Stomach smooth muscle (tissue), 2 donors: Measurements from ENCODE around the gene AGBL4.

ENCODE experiments used
- H3K27ac ChIP-seq: one replicate; pipeline ENCODE4 v1.7.0; 2013; ENCODE audit warnings: mild to moderate bottlenecking, low read length, inconsistent platforms
- H3K27me3 ChIP-seq, 2 donors: one replicate each; pipeline ENCODE4 v1.7.0; 2013; ENCODE audit warnings: low read length in 2 of 2; ENCODE audit not compliant: insufficient read depth in 2 of 2, control insufficient read depth in 1 of 2
- H3K36me3 ChIP-seq, 2 donors: one replicate each; pipeline ENCODE4 v1.7.0; 2013; ENCODE audit warnings: low read length in 2 of 2; ENCODE audit not compliant: control insufficient read depth in 2 of 2, insufficient read depth in 2 of 2
- H3K4me1 ChIP-seq: one replicate; pipeline ENCODE4 v1.7.0; 2013; ENCODE audit warnings: low read length; ENCODE audit not compliant: control insufficient read depth, insufficient read depth
- H3K4me3 ChIP-seq, 2 donors: one replicate each; pipeline ENCODE4 v1.7.0; 2013; ENCODE audit warnings: low read length in 2 of 2
- H3K9ac ChIP-seq, 2 donors: one replicate each; pipeline ENCODE4 v1.7.0; 2013; ENCODE audit warnings: low read length in 2 of 2, mild to moderate bottlenecking in 1 of 2
- H3K9me3 ChIP-seq, 2 donors: one replicate each; pipeline ENCODE4 v1.7.0; 2013; ENCODE audit warnings: low read length in 2 of 2; ENCODE audit not compliant: control insufficient read depth in 2 of 2
- donor health status: healthy.
- donor health status: Pancreatic carcinoma.

Gene AGBL4

DNA sequence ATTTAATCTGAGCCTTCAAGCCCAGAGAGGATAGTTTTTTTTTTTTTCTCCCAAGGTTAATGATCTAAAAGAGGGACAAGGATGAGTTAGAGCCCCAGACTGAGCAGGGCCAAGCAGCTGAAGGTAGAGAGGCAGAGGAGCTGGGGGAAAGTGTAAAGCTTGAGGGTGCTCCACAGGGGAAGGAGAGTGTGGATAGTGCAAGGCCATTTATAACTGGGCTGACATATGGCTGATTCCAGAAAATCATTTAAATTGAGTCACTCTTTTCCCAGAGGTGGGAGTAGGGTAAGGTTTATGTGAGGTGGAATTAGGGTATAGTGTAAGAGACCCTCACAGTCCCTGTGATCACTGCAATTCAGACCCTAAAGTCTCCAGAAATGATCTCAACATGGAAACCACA lies 1302.8 kb downstream of the AGBL4 start:
- no peak overlapping the region for H3K4me3 ChIP-seq
- no peak overlapping the region for H3K9ac ChIP-seq
- H3K36me3 ChIP-seq, result peaks cover 0 to under 1% of the 10 kb centered on the region in 2 donors
- no peaks in the 10 kb centered on the region for H3K27me3 ChIP-seq
- no peaks in the 10 kb centered on the region for H3K4me1 ChIP-seq
- H3K9me3 ChIP-seq, result no peaks in the 10 kb centered on the region
- H3K27ac ChIP-seq, result no peak overlapping the region

DNA sequence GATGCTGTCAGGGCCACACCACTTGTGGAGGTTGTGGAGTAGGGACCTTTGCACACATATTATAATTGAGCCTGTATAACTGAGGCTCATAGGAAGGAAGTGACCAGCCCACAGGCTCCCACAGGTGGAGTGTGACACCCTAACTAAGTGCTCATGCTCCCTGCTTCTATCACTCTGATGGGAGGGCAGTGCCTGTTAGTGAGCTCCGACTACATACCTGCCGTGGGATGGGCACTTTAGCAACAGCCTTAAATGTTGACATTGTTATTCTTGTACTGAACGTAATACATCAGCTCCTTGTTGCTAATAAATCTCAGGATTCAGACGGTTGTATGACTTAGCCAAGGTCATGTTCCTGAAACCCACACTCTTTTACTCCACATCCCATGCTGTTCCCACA lies 1305.0 kb downstream of the AGBL4 start:
- Histone ChIP-seq H3K9ac (no peak overlapping the region), H3K27me3 (no peaks in the 10 kb centered on the region), H3K4me3 (no peak overlapping the region), H3K27ac (no peak overlapping the region), H3K36me3 (no peaks in the 10 kb centered on the region), H3K9me3 (no peaks in the 10 kb centered on the region), H3K4me1 (no peaks in the 10 kb centered on the region)

DNA sequence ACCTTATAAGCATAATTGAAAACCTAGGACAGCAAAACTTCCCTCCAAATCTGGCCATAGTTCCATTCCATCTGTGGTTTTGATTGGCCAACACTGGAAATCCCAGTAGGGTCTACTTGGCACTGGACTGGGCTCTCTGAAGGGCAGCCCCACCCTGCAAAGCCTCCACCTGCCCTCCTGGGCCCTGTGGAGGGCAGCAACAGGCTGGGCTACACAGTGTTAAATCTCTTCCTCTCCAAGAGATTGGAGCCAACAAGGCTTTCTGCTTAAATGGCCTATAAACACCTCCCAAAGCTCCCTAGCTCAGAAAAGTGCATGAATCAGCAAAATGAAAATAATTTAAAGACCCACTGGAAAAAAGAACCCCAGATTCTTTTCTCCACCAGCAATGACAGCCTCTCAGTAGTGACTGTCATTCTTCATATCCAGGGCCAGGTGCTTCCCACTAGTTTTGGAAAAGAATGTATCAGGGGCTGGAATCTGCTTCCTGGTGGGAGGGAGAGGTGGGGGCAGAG lies 1305.6 kb downstream of the AGBL4 start:
- H3K36me3 ChIP-seq, result no peaks in the 10 kb centered on the region
- H3K27me3 ChIP-seq, result no peaks in the 10 kb centered on the region

DNA sequence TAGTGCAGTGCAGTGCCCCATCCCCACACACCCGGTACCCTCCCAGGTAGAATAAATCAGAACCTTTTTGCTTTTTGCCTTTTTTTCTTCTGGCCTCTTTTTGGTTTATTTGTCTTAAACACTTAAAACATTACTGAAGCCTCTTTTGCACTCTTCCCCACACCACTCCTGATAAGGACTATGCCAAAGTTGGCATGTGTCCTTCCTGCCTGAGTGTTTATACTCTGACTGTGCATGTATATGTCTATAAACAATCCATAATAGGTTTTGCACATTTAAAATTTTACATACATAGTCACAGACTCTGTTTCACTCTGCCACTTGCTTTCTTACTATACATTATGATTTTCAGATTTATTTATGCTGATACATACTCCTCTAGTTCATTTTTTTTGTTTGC lies 1306.7 kb downstream of the AGBL4 start:
- no peak overlapping the region for H3K9ac ChIP-seq
- no peak overlapping the region for H3K27ac ChIP-seq
- no peaks in the 10 kb centered on the region for H3K36me3 ChIP-seq

More for the DNA sequence above, 1305.6 kb downstream of the AGBL4 start:
- Histone ChIP-seq H3K4me1 (no peaks in the 10 kb centered on the region), H3K9ac (no peak overlapping the region), H3K4me3 (no peak overlapping the region), H3K9me3 (no peaks in the 10 kb centered on the region), H3K27ac (no peak overlapping the region)

DNA sequence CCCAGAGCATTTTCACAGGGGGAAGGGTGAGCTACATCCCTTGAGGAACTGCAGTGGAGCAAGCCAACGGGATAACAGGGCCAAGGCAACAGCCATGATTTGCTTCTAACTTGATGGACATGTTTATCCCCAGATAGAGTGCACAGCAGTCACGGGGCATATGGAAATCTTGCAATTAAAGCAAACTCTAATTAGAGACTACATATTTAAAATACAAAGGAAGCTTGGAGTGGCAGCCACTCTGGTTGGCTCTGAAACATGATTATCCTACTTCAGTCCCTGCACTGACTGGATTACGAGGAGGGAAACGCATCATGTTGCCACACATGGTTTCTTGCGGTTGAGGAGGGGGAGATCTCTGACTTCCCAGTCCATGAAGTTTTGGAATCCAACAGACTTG lies 1307.8 kb downstream of the AGBL4 start:
- Histone ChIP-seq H3K9ac (no peak overlapping the region), H3K27ac (no peak overlapping the region), H3K4me3 (no peak overlapping the region), H3K27me3 (no peaks in the 10 kb centered on the region), H3K9me3 (no peaks in the 10 kb centered on the region), H3K4me1 (no peaks in the 10 kb centered on the region), H3K36me3 (no peaks in the 10 kb centered on the region)

More for the DNA sequence above, 1306.7 kb downstream of the AGBL4 start:
- Histone ChIP-seq H3K27me3 (no peaks in the 10 kb centered on the region), H3K4me1 (no peaks in the 10 kb centered on the region), H3K4me3 (no peak overlapping the region), H3K9me3 (no peaks in the 10 kb centered on the region)

DNA sequence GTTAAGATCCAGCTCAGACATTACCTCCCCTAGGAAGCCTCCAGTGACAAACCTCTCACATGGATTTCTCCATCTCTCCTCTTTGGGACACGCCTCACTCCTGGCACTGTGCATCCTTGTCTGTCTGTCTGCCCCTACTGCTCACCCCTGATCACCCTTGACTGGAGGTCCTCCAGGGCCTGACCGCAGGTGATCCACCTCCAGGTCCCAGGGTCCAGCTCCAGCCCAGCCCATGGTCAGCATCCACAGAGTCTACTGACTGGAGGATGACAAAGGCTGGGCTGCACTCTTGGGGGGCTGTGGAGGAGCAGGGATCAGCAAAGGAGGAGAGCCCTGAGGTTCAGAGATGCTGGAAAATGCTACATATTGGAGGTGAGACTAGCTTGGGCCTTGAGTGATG lies 1312.8 kb downstream of the AGBL4 start:
- Histone ChIP-seq H3K27ac (no peak overlapping the region), H3K9me3 (no peaks in the 10 kb centered on the region)

DNA sequence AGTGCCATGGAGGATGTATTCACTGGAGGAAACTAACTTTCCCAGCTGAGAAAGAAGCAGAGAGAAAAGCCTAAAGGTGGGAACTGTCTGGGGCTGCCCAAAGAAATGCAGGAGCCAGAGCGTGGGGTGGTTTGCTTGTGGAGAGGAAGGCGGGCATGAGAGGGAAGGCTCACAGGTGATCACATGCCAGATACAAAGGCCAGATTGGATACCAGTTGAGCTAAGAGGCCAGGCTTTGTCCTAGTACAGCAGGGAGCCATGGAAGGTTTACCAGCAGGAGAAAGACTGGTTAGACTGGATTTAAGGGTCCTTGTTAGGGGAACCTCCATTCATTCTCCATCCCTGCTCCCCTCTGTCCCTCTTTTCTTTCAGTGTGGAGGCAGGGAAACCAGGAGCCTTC lies 1313.4 kb downstream of the AGBL4 start:
- no peaks in the 10 kb centered on the region for H3K9me3 ChIP-seq

More for the DNA sequence above, 1312.8 kb downstream of the AGBL4 start:
- no peaks in the 10 kb centered on the region for H3K27me3 ChIP-seq
- no peaks in the 10 kb centered on the region for H3K36me3 ChIP-seq
- H3K4me1 ChIP-seq, result no peaks in the 10 kb centered on the region
- no peak overlapping the region for H3K9ac ChIP-seq
- H3K4me3 ChIP-seq, result no peak overlapping the region

DNA sequence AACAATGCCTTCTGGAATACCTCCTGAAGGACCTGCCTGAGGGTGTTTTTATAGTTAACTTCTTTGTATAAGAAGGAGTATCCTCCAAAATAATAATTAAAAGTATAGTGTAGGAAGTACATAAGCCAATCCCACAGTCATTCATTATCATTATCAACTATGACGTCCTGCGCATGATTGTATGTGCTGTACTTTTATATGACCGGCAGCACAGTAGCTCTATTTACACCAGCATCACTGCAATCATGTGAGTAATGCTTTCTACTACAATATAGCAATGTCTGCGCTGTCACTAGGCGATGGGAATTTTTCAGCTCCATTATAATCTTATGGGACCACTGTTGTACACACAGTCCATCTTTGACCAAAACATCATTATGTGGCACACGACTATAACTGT lies 1319.0 kb downstream of the AGBL4 start:
- no peaks in the 10 kb centered on the region for H3K4me1 ChIP-seq
- no peak overlapping the region for H3K27ac ChIP-seq
- H3K4me3 ChIP-seq, result no peak overlapping the region
- H3K9ac ChIP-seq, result no peak overlapping the region
- H3K27me3 ChIP-seq, result peaks cover 0 to 4% of the 10 kb centered on the region in 2 donors
- H3K36me3 ChIP-seq, result no peaks in the 10 kb centered on the region
- no peaks in the 10 kb centered on the region for H3K9me3 ChIP-seq

More for the DNA sequence above, 1313.4 kb downstream of the AGBL4 start:
- Histone ChIP-seq H3K4me3 (no peak overlapping the region), H3K36me3 (no peaks in the 10 kb centered on the region), H3K27ac (no peak overlapping the region), H3K27me3 (no peaks in the 10 kb centered on the region), H3K9ac (no peak overlapping the region), H3K4me1 (no peaks in the 10 kb centered on the region)

DNA sequence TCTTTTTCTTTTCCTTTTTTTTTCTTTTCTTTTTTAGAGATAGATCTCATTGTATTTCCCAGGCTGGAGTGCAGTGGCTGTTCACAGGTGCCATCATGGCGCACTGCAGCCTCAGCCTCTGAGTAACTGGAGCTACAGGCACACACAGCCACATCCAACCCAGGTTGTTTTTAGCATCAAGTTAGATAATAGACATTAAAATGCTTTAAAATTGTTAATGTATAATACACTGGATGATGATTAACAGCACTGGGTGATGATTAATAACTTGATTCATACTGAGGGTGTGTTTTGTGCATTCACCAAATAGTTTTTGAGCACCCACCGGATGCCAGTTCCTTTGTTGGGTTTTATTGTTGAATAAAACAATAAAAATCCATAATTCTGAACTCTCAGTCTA lies 1322.3 kb downstream of the AGBL4 start:
- Histone ChIP-seq H3K9me3 (no peaks in the 10 kb centered on the region), H3K4me3 (no peak overlapping the region), H3K9ac (no peak overlapping the region), H3K36me3 (no peaks in the 10 kb centered on the region), H3K4me1 (no peaks in the 10 kb centered on the region), H3K27ac (no peak overlapping the region), H3K27me3 (peaks cover 0 to 8% of the 10 kb centered on the region in 2 donors)

DNA sequence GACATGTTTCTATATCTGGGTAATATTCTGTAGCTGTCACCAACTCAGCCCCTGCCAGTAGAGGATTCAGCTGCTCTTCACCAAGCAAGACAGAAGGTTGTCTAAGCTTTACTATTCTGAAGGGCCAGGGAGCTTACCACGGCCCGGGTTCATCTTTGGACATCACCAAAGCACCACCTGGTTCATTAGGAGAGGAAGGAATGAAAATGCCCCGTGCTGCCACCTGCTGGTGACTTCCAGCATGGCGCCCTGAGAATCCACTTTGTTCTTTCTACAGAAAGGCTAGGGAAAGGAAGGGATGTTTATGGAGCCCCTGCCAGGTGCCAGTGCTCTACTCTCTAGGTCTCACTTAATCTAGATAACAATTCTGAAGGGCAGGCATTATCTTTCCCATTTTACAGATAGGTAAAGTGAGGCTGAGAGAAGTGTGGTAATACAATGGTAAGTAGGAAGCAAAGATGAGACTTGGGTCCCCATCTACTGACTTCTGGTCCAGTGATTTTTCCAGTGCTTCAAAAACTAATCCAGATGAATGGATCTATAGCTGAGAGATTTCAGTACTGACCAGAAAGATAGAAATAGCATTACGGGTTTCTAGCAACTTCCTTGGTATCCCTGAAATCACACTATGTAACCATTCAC lies 1326.6 kb downstream of the AGBL4 start:
- Histone ChIP-seq H3K36me3 (no peaks in the 10 kb centered on the region), H3K4me3 (no peak overlapping the region), H3K27me3 (peaks cover 0 to 9% of the 10 kb centered on the region in 2 donors), H3K27ac (no peak overlapping the region), H3K4me1 (no peaks in the 10 kb centered on the region), H3K9me3 (no peaks in the 10 kb centered on the region), H3K9ac (no peak overlapping the region)

DNA sequence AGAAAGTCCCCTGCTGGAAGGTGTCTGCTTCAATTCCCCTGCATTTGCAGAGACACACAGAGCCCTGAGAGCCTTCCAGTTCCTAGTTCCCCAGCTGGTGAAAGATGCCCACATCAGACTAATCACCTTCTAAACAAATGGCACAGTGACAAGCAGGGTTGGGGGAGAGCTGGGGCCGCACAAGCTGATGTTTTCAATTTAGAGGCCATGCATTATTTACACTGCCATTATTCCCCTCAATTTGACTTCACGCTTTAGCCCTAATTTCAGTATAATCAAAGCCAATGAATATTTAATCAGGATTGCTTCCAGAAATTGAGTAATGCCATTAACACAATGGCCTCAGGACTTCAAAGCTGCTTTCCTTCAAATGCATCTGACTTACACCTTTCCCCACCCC lies 1328.6 kb downstream of the AGBL4 start:
- Histone ChIP-seq H3K4me3 (no peak overlapping the region), H3K9me3 (no peaks in the 10 kb centered on the region), H3K9ac (no peak overlapping the region), H3K27me3 (peaks cover 4 to 5% of the 10 kb centered on the region in 2 donors), H3K27ac (no peak overlapping the region), H3K4me1 (no peaks in the 10 kb centered on the region), H3K36me3 (no peaks in the 10 kb centered on the region)
